Activated T-helper 9 cell treated with anti-CD3 and anti-CD28 coated beads, Interleukin-2, amount 50 U/mL, for 16 hours (primary cell): ENCODE results near the gene CLCN2.

Experiments
- DNase-seq: peaks from one replicate; pipeline ENCODE4 v3.0.0-alpha.2; 2020; ENCODE audit warnings: low read depth

The CLCN2 gene

GRCh38 chr3:184361532-184361931 lies at the start of gene CLCN2, which contains the start of gene POLR2H:
Gene CLCN2, minus strand, starts transcription at chr3:184361605. Its CDS starts 126 bp downstream, at chr3:184361479.
Gene POLR2H, plus strand, starts transcription at chr3:184361710. Its CDS starts 1,783 bp downstream, at chr3:184363493.
- peak; percentile 25 for DNase-seq

GRCh38 chr3:184409946-184410500 lies 48.6 kb upstream of the CLCN2 start:
- no peak for DNase-seq

- DNase-seq: no peak
Observed at GRCh38 chr3:184409331-184409926, 48.0 kb upstream of the CLCN2 start.

GRCh38 chr3:184405075-184406030 lies 43.9 kb upstream of the CLCN2 start:
- DNase-seq: no peak

GRCh38 chr3:184399410-184399809 lies 38.0 kb upstream of the CLCN2 start:
- no peak for DNase-seq

- no peak for DNase-seq
Observed at GRCh38 chr3:184395320-184395660, 33.9 kb upstream of the CLCN2 start.

GRCh38 chr3:184391266-184391665 lies 29.9 kb upstream of the CLCN2 start:
- no peak for DNase-seq

GRCh38 chr3:184389935-184390528 lies 28.6 kb upstream of the CLCN2 start:
- DNase-seq: no peak

GRCh38 chr3:184389384-184389783 lies 28.0 kb upstream of the CLCN2 start:
- DNase-seq: no peak

- no peak for DNase-seq
Observed at GRCh38 chr3:184388936-184389230, 27.5 kb upstream of the CLCN2 start.

GRCh38 chr3:184388164-184388935 lies 26.9 kb upstream of the CLCN2 start:
- DNase-seq: no peak

- no peak for DNase-seq
Observed at GRCh38 chr3:184387174-184387714, 25.8 kb upstream of the CLCN2 start.

- DNase-seq: no peak
Observed at GRCh38 chr3:184386047-184386806, 24.8 kb upstream of the CLCN2 start.

- DNase-seq: no peak
Observed at GRCh38 chr3:184384856-184385422, 23.5 kb upstream of the CLCN2 start.

GRCh38 chr3:184384342-184384741 lies 22.9 kb upstream of the CLCN2 start:
- DNase-seq: no peak

- no peak for DNase-seq
Observed at GRCh38 chr3:184383033-184383740, 21.8 kb upstream of the CLCN2 start.

- no peak for DNase-seq
Observed at GRCh38 chr3:184382326-184383032, 21.1 kb upstream of the CLCN2 start.

- no peak for DNase-seq
Observed at GRCh38 chr3:184381261-184382224, 20.1 kb upstream of the CLCN2 start.
